MM.1S (cell line): ENCODE results near the gene FNDC8.

ENCODE experiments used
- DNase-seq: peaks from one replicate; pipeline ENCODE4 v3.0.0-alpha.2; 2015
- H2AFZ ChIP-seq: fragments of 300-600 bp; sonication (generic); 2 replicates; pipeline ENCODE4 v1.6.0; 2016; ENCODE audit warnings: antibody characterized with exemption, low read length
- H3F3A ChIP-seq: fragments of 300-600 bp; sonication (generic); 2 replicates; pipeline ENCODE4 v1.6.1; 2016; ENCODE audit warnings: mild to moderate bottlenecking, antibody characterized with exemption, low read length, moderate library complexity, mixed read lengths; ENCODE audit not compliant: insufficient read depth
- H3K27ac ChIP-seq: fragments of 300-600 bp; sonication (generic); 2 replicates; pipeline ENCODE4 v1.5.1; 2016; ENCODE audit warnings: mild to moderate bottlenecking, low read length
- H3K27me3 ChIP-seq: fragments of 300-600 bp; sonication (generic); replicated peaks from 2 replicates; pipeline ENCODE4 v1.6.0; 2016; ENCODE audit warnings: low read length; ENCODE audit not compliant: insufficient read depth
- H3K36me3 ChIP-seq: fragments of 300-600 bp; sonication (generic); replicated peaks from 2 replicates; pipeline ENCODE4 v1.6.1; 2016; ENCODE audit warnings: mild to moderate bottlenecking, low read length, mixed read lengths; ENCODE audit not compliant: insufficient read depth
- H3K4me1 ChIP-seq: fragments of 300-600 bp; sonication (generic); 2 replicates; pipeline ENCODE4 v1.6.1; 2016; ENCODE audit warnings: low read length, mixed read lengths
- H3K4me2 ChIP-seq: fragments of 300-600 bp; sonication (generic); 2 replicates; pipeline ENCODE4 v1.6.0; 2016; ENCODE audit warnings: low read depth, low read length
- H3K4me3 ChIP-seq: fragments of 300-600 bp; sonication (generic); 2 replicates; pipeline ENCODE4 v1.5.1; 2016; ENCODE audit warnings: low read length, mixed read lengths
- H3K79me2 ChIP-seq: fragments of 300-600 bp; sonication (generic); 2 replicates; pipeline ENCODE4 v1.6.1; 2016; ENCODE audit warnings: mixed run types, low read length, mixed read lengths
- H3K9ac ChIP-seq: fragments of 300-600 bp; sonication (generic); 2 replicates; pipeline ENCODE4 v1.6.1; 2016; ENCODE audit warnings: low read length, mixed read lengths
- H3K9me2 ChIP-seq: fragments of 300-600 bp; sonication (generic); replicated peaks from 2 replicates; pipeline ENCODE4 v1.6.1; 2016; ENCODE audit warnings: mild to moderate bottlenecking, low read length, mixed read lengths; ENCODE audit not compliant: insufficient read depth
- H3K9me3 ChIP-seq: fragments of 300-600 bp; sonication (generic); replicated peaks from 2 replicates; pipeline ENCODE4 v1.6.1; 2016; ENCODE audit warnings: mild to moderate bottlenecking, low read length, mixed read lengths; ENCODE audit not compliant: insufficient read depth
- H4K20me1 ChIP-seq: fragments of 300-600 bp; sonication (generic); 2 replicates; pipeline ENCODE4 v1.6.1; 2016; ENCODE audit warnings: mild to moderate bottlenecking, low read length, moderate library complexity, mixed read lengths; ENCODE audit not compliant: insufficient read depth
- CTCF ChIP-seq: fragments of 300-600 bp; sonication (generic); IDR thresholded peaks from 2 replicates; pipeline ENCODE4 v1.5.1; 2016; ENCODE audit warnings: antibody characterized with exemption, low read length, mixed read lengths
- EZH2 ChIP-seq: fragments of 300-600 bp; sonication (generic); optimal IDR thresholded peaks from 2 replicates; pipeline ENCODE3; 2017; ENCODE audit warnings: low read depth, mild to moderate bottlenecking, antibody characterized with exemption, low read length, mixed read lengths
- EZH2phosphoT487 ChIP-seq: fragments of 300-600 bp; sonication (generic); IDR thresholded peaks from 2 replicates; pipeline ENCODE4 v1.6.1; 2018; ENCODE audit warnings: antibody characterized with exemption, low read length

Gene FNDC8

GRCh38 chr17:35074711-35075707 is 46.4 kb upstream of the FNDC8 start:
- H3K79me2 ChIP-seq: peaks cover 76% of the 10 kb centered on the region
- no peaks in the 10 kb centered on the region for H3K36me3 ChIP-seq
- H3F3A ChIP-seq: peaks cover 24% of the 10 kb centered on the region
- H3K9me3 ChIP-seq: no peaks in the 10 kb centered on the region
- peaks cover 38% of the 10 kb centered on the region for H3K4me1 ChIP-seq
- TF ChIP-seq EZH2phosphoT487: no peak
- TF ChIP-seq EZH2: no peak
- no peak for TF ChIP-seq CTCF
- no peak overlapping the region for H3K27ac ChIP-seq
- no peaks in the 10 kb centered on the region for H3K9me2 ChIP-seq
- no peak overlapping the region for H2AFZ ChIP-seq
- 0 out of 2 replicates have a peak overlapping the region, but pooled peaks have one; percentile 2 for H3K4me2 ChIP-seq
- no peaks in the 10 kb centered on the region for H4K20me1 ChIP-seq
- 0 out of 2 replicates have a peak, but pooled peaks cover 3% of the 10 kb centered on the region for H3K27me3 ChIP-seq
- DNase-seq: no peak
- H3K4me3 ChIP-seq: no peak overlapping the region
- H3K9ac ChIP-seq: no peak overlapping the region

GRCh38 chr17:35076874-35077273 is 44.5 kb upstream of the FNDC8 start:
- Histone ChIP-seq H2AFZ (no peak overlapping the region), H3K4me3 (no peak overlapping the region), H3K9me3 (no peaks in the 10 kb centered on the region), H4K20me1 (no peaks in the 10 kb centered on the region), H3F3A (peaks cover 36% of the 10 kb centered on the region), H3K27ac (no peak overlapping the region), H3K9ac (no peak overlapping the region), H3K4me1 (peaks cover 57% of the 10 kb centered on the region), H3K9me2 (no peaks in the 10 kb centered on the region), H3K4me2 (no peak overlapping the region), H3K27me3 (0 out of 2 replicates have a peak, but pooled peaks cover 3% of the 10 kb centered on the region), H3K36me3 (no peaks in the 10 kb centered on the region), H3K79me2 (peaks cover 77% of the 10 kb centered on the region)
- DNase-seq: no peak
- TF ChIP-seq EZH2phosphoT487 (no peak), EZH2 (no peak)

GRCh38 chr17:35079547-35080423 is 41.6 kb upstream of the FNDC8 start:
- no peak for DNase-seq
- Histone ChIP-seq H3K4me3 (no peak overlapping the region), H3K9me3 (no peaks in the 10 kb centered on the region), H3F3A (peaks cover 27% of the 10 kb centered on the region), H2AFZ (no peak overlapping the region), H3K4me2 (peak overlapping the region; percentile 14; the same call in 1 of the 2 replicates), H3K9ac (no peak overlapping the region), H4K20me1 (no peaks in the 10 kb centered on the region), H3K27ac (peak overlapping the region; percentile 39; the same call in 1 of the 2 replicates), H3K36me3 (no peaks in the 10 kb centered on the region), H3K4me1 (peaks cover 50% of the 10 kb centered on the region), H3K79me2 (peaks cover 82% of the 10 kb centered on the region), H3K27me3 (0 out of 2 replicates have a peak, but pooled peaks cover 3% of the 10 kb centered on the region), H3K9me2 (no peaks in the 10 kb centered on the region)
- TF ChIP-seq CTCF (no peak), EZH2phosphoT487 (no peak), EZH2 (no peak)
